HG03342 (cell line): ENCODE data around the gene ZNF804B.

Experiments used
- ATAC-seq: cut with Tn5 transposase; IDR thresholded peaks from one replicate; pipeline ENCODE4 v1.9.1; 2021; ENCODE audit warnings: mild to moderate bottlenecking, moderate library complexity; ENCODE audit not compliant: unreplicated experiment

ZNF804B gene

GRCh38 chr7:88759230-88760135, at the start of gene ZNF804B:
TSS of gene ZNF804B (plus strand) at chr7:88759700. CDS start at chr7:88759977, 277 bp downstream.
- ATAC-seq, result no peak

GRCh38 chr7:88735920-88736319, 23.6 kb upstream of the ZNF804B start:
- no peak for ATAC-seq

- ATAC-seq, result no peak
Observed at GRCh38 chr7:88737632-88738031, 21.9 kb upstream of the ZNF804B start.

GRCh38 chr7:88746126-88746525, 13.4 kb upstream of the ZNF804B start:
- no peak for ATAC-seq

- ATAC-seq, result no peak
Observed at GRCh38 chr7:88756802-88757201, 2.7 kb upstream of the ZNF804B start.

GRCh38 chr7:88757371-88757770, 2.1 kb upstream of the ZNF804B start:
- ATAC-seq, result no peak

GRCh38 chr7:88758381-88759229, 895 bp upstream of the ZNF804B start:
- no peak for ATAC-seq

- ATAC-seq, result no peak
Observed at GRCh38 chr7:88760136-88760515, 626 bp downstream of the ZNF804B start.

GRCh38 chr7:88761779-88762178, 2.3 kb downstream of the ZNF804B start:
- no peak for ATAC-seq

- ATAC-seq, result no peak
Observed at GRCh38 chr7:88771417-88771816, 11.9 kb downstream of the ZNF804B start.

- ATAC-seq, result no peak
Observed at GRCh38 chr7:88772776-88773175, 13.3 kb downstream of the ZNF804B start.

GRCh38 chr7:88775838-88776237, 16.3 kb downstream of the ZNF804B start:
- ATAC-seq, result no peak

- ATAC-seq, result no peak
Observed at GRCh38 chr7:88787777-88788176, 28.3 kb downstream of the ZNF804B start.

- no peak for ATAC-seq
Observed at GRCh38 chr7:88789480-88790064, 30.1 kb downstream of the ZNF804B start.

- no peak for ATAC-seq
Observed at GRCh38 chr7:88791891-88792290, 32.4 kb downstream of the ZNF804B start.

- ATAC-seq, result no peak
Observed at GRCh38 chr7:88792361-88792760, 32.9 kb downstream of the ZNF804B start.

GRCh38 chr7:88795553-88795952, 36.1 kb downstream of the ZNF804B start, which contains the start of gene TEX47:
TSS of gene TEX47 (minus strand) at chr7:88795737. CDS start at chr7:88794942, 795 bp downstream.
- ATAC-seq, result no peak

GRCh38 chr7:88801046-88801445, 41.5 kb downstream of the ZNF804B start:
- ATAC-seq, result no peak

- no peak for ATAC-seq
Observed at GRCh38 chr7:88806280-88807037, 47.0 kb downstream of the ZNF804B start.

- ATAC-seq, result no peak
Observed at GRCh38 chr7:88818552-88818951, 59.1 kb downstream of the ZNF804B start.

GRCh38 chr7:88826222-88826621, 66.7 kb downstream of the ZNF804B start:
- ATAC-seq, result no peak
